GM12892 (cell line): ENCODE measurements around the gene CORO7.

Experiments used
- POLR2A ChIP-seq: IDR thresholded peaks from 2 replicates; pipeline ENCODE4 v1.6.1; 2011; ENCODE audit warnings: low read depth, low read length, control low read depth
- POLR2AphosphoS5 ChIP-seq: IDR thresholded peaks from 2 replicates; pipeline ENCODE4 v1.6.1; 2011; ENCODE audit warnings: low read depth, low read length, control low read depth
- TAF1 ChIP-seq: IDR thresholded peaks from 2 replicates; pipeline ENCODE4 v1.6.1; 2011; ENCODE audit warnings: low read depth, mild to moderate bottlenecking, control low read depth, low read length, borderline replicate concordance

GRCh38 chr16:4337540-4338088, 78.8 kb downstream of the CORO7 start:
- TF ChIP-seq POLR2AphosphoS5 (no peak), POLR2A (no peak), TAF1 (no peak)
